GM12891 (cell line): ENCODE results near the gene ZBTB43.

ENCODE experiments used
- PAX5 ChIP-seq: IDR thresholded peaks from 2 replicates; pipeline ENCODE4 v1.6.1; 2011; ENCODE audit warnings: low read length, moderate library complexity, mild to moderate bottlenecking; ENCODE audit not compliant: insufficient read depth, severe bottlenecking
- POLR2A ChIP-seq: IDR thresholded peaks from 2 replicates; pipeline ENCODE4 v1.6.1; 2011; ENCODE audit warnings: low read depth, low read length, control low read depth
- POLR2AphosphoS5 ChIP-seq: IDR thresholded peaks from 2 replicates; pipeline ENCODE4 v1.6.1; 2011; ENCODE audit warnings: low read depth, low read length, control low read depth
- POU2F2 ChIP-seq: IDR thresholded peaks from 2 replicates; pipeline ENCODE4 v1.6.1; 2011; ENCODE audit warnings: low read depth, mild to moderate bottlenecking, control low read depth, low read length, moderate library complexity
- SPI1 ChIP-seq: IDR thresholded peaks from 2 replicates; pipeline ENCODE4 v1.6.1; 2011; ENCODE audit warnings: low read depth, low read length, control low read depth
- TAF1 ChIP-seq: IDR thresholded peaks from 2 replicates; pipeline ENCODE4 v1.6.1; 2011; ENCODE audit warnings: low read depth, low read length, control low read depth

- TF ChIP-seq TAF1 (no peak), POLR2A (no peak), POLR2AphosphoS5 (no peak), SPI1 (no peak), POU2F2 (no peak), PAX5 (no peak)
Measured at GRCh38 chr9:126813072-126813471, 8.2 kb downstream of the ZBTB43 start.
